ENCODE results near the gene FBXO22. TPM values are rescaled to one million over a fixed set of nuclear protein-coding genes. Genes with fewer than 3 reads are reported as not detected.
"Not testable (repeated sequence)": the region's sequence is repeated elsewhere in the genome, so short reads cannot be mapped to it uniquely, and the experiment has no call there.

FBXO22 gene
- total RNA-seq, 1 donor from 2014 or later = 33.9 TPM

DNA sequence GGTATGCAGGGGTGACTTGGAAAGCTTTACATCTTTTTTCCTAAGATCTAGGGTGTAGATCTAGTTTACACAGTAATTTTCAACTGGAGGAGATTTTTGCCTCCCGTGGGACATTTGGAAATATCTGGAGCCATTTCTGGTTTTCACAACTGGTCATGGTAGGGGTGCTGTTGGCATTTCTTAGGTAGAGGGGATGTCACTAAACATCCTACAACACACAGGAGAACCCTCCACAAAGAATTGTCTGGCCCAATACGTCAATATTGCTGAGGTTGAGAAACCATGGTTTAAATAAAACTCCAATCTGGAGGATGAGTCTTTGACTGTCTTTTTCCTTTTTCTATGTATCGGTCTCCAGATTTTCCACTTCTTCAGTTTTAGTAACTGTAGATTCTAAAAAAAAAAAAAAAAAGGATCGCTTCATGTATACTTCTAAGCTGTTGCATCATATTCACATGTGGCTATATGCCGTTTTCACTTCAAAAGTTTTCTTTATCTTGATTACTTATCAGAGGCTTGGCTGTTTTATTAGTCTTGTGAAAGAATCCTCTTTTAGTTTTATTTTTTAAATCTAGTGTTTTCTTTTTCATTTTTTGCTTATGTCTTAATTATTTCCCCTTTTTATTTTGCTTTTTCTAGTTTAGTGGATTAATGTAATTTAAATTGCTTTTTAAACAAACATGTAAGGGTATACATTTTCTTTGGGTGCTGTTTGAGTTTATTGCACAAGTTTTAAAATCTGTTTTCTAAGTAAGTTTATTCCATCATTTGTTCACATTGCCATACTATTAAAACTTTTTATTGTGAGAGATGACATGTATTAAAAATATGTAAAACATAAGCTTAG is 39.2 kb upstream of the FBXO22 start:
- H3K27ac Mint-ChIP-seq (ENCODE audit: unreplicated experiment) = no peak overlapping the region
- TF ChIP-seq, protein P1, sequence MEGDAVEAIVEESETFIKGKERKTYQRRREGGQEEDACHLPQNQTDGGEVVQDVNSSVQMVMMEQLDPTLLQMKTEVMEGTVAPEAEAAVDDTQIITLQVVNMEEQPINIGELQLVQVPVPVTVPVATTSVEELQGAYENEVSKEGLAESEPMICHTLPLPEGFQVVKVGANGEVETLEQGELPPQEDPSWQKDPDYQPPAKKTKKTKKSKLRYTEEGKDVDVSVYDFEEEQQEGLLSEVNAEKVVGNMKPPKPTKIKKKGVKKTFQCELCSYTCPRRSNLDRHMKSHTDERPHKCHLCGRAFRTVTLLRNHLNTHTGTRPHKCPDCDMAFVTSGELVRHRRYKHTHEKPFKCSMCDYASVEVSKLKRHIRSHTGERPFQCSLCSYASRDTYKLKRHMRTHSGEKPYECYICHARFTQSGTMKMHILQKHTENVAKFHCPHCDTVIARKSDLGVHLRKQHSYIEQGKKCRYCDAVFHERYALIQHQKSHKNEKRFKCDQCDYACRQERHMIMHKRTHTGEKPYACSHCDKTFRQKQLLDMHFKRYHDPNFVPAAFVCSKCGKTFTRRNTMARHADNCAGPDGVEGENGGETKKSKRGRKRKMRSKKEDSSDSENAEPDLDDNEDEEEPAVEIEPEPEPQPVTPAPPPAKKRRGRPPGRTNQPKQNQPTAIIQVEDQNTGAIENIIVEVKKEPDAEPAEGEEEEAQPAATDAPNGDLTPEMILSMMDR (IDR thresholded peaks at IDR 0.05) = no peak
- peaks cover 26% of the 10 kb centered on the region for H3K36me3 Mint-ChIP-seq (ENCODE audit: unreplicated experiment)
- peaks cover 15% of the 10 kb centered on the region for H3K4me1 Mint-ChIP-seq (ENCODE audit: unreplicated experiment)
- no peak overlapping the region for H3K4me3 Mint-ChIP-seq (ENCODE audit: unreplicated experiment)
- no peaks in the 10 kb centered on the region for H3K9me3 Mint-ChIP-seq (ENCODE audit: unreplicated experiment)
- no peaks in the 10 kb centered on the region for H3K27me3 Mint-ChIP-seq (ENCODE audit: unreplicated experiment)
- DNase-seq (ENCODE audit: extremely low spot score, unreplicated experiment) = no peak

GRCh38 chr15:75866045-75866444 is 37.6 kb upstream of the FBXO22 start:
- H3K27me3 Mint-ChIP-seq (ENCODE audit: unreplicated experiment) = not testable (repeated sequence)
- Mint-ChIP-seq H3K4me1 (ENCODE audit: unreplicated experiment) (peaks cover 13% of the 10 kb centered on the region), H3K36me3 (ENCODE audit: unreplicated experiment) (peaks cover 30% of the 10 kb centered on the region)

DNA sequence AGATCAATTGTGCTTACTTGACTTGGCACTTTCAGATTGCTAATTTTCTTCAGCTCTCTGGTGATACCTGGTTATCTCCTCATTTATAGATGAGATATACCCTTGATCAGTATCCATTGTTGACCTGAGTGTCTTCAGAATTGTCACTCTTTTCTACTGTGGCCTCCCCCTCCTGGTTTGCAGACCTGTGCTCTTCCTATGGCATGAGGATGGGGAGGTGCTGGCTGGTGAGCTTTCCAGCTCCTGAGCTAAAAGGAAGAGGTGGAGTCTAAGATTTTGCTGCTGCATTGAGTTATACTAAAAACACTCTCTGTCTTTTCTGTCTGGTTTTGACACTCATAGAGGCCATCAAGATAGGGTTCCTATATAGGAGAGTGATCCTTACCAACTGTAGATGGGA is 36.8 kb upstream of the FBXO22 start:
- peaks cover 13% of the 10 kb centered on the region for H3K4me1 Mint-ChIP-seq (ENCODE audit: unreplicated experiment)
- no peaks in the 10 kb centered on the region for H3K27me3 Mint-ChIP-seq (ENCODE audit: unreplicated experiment)
- TF ChIP-seq, protein P1 (IDR thresholded peaks at IDR 0.05) = no peak
- H3K36me3 Mint-ChIP-seq (ENCODE audit: unreplicated experiment) = peaks cover 25% of the 10 kb centered on the region
- H3K9me3 Mint-ChIP-seq (ENCODE audit: unreplicated experiment) = no peaks in the 10 kb centered on the region
- H3K4me3 Mint-ChIP-seq (ENCODE audit: unreplicated experiment) = no peak overlapping the region
- no peak for DNase-seq (ENCODE audit: extremely low spot score, unreplicated experiment)
- no peak overlapping the region for H3K27ac Mint-ChIP-seq (ENCODE audit: unreplicated experiment)

More at GRCh38 chr15:75866045-75866444, 37.6 kb upstream of the FBXO22 start:
- H3K27ac Mint-ChIP-seq (ENCODE audit: unreplicated experiment); H3K9me3 Mint-ChIP-seq (ENCODE audit: unreplicated experiment); H3K4me3 Mint-ChIP-seq (ENCODE audit: unreplicated experiment); DNase-seq (ENCODE audit: extremely low spot score, unreplicated experiment): not testable (repeated sequence)

DNA sequence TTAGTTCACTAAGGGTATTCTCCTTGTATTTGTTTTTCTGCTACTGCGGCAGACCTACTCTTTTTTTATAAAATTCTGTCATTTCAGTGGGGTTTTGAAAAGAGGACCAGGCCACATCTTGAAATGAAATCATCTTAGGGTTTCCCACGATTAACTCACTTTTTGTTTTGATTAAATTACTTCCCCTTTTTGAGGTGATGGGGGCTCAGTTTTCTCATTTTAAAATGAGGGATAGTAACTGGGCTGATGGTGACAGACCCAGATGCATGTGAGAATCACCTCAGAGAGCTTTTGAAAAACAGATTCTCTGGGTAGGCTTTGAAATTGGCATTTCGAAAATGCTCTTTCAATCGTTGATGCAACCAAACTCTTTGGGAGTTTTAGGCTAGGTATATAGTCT is 36.2 kb upstream of the FBXO22 start:
- Mint-ChIP-seq H3K27me3 (ENCODE audit: unreplicated experiment) (no peaks in the 10 kb centered on the region), H3K4me3 (ENCODE audit: unreplicated experiment) (no peak overlapping the region), H3K9me3 (ENCODE audit: unreplicated experiment) (no peaks in the 10 kb centered on the region), H3K27ac (ENCODE audit: unreplicated experiment) (no peak overlapping the region), H3K4me1 (ENCODE audit: unreplicated experiment) (peaks cover 13% of the 10 kb centered on the region), H3K36me3 (ENCODE audit: unreplicated experiment) (peaks cover 27% of the 10 kb centered on the region)
- TF ChIP-seq, protein P1 (IDR thresholded peaks at IDR 0.05) = no peak
- DNase-seq (ENCODE audit: extremely low spot score, unreplicated experiment) = no peak

DNA sequence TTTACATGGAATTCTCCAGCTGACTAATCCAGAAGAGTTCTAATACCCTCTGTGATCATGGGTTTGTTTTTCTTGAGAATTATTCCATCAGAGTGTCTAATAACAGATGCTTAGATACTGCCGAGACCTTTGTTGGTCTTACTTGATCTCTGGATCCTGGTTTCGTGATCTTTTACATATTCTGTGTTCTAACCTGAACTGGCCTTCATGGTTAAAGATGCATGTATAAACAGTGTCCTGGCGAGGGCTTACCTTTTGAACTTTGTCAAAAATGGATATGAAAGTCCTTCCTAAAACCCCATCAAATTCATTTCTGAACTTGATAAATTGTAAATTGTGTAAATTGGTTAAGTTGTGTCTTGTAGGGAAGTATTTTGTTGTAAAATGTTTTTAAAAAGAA is 35.7 kb upstream of the FBXO22 start:
- Mint-ChIP-seq H3K4me1 (ENCODE audit: unreplicated experiment) (peaks cover 12% of the 10 kb centered on the region), H3K27ac (ENCODE audit: unreplicated experiment) (no peak overlapping the region), H3K4me3 (ENCODE audit: unreplicated experiment) (no peak overlapping the region), H3K9me3 (ENCODE audit: unreplicated experiment) (no peaks in the 10 kb centered on the region), H3K27me3 (ENCODE audit: unreplicated experiment) (no peaks in the 10 kb centered on the region), H3K36me3 (ENCODE audit: unreplicated experiment) (peaks cover 28% of the 10 kb centered on the region)
- TF ChIP-seq, protein P1 (IDR thresholded peaks at IDR 0.05) = no peak
- no peak for DNase-seq (ENCODE audit: extremely low spot score, unreplicated experiment)
